ENCODE data around the gene C1QL1. TPM values are rescaled to one million over a fixed set of nuclear protein-coding genes. Genes with fewer than 3 reads are reported as not detected.

C1QL1 gene
- total RNA-seq, 1 donor from 2014 or later: not detected

DNA sequence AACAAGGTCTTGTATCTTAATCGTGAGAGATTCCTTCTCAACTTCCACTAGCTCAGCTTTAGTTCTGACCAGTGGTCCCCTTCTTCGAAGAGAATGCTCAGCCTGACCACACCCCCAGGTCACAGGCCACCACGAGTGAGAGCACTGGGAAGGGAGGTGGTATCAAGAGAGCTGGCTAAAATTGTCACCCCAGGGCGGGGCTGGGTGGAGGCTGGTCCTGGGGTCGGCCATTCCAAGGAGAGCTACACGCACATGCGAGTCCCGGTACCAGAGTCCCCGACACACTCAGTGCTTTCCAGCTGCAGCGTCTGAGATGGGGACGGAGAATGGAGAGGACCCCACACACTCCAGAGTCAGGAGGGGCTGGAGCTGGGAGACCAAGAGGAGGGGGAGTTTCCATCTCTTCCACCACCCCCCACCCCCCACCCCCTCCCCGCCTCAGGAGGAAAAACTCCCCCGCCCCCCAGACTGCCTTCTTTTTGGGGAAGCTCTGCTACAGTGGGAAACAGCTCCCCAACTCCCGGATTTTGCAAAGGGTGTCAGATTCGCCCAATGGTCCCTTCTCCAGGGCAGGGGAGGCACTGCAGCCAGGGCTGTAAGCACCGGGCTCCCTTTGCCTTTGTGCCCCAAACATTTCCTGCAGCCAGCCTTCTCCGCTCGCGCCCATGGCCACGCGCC, 1.6 kb downstream of the C1QL1 start:
- Histone ChIP-seq H3K36me3 (no peaks in the 10 kb centered on the region), H3K27me3 (peaks cover 9% of the 10 kb centered on the region), H3K9me3 (no peaks in the 10 kb centered on the region), H3K4me3 (no peak overlapping the region), H3K4me1 (peaks cover 10 to 15% of the 10 kb centered on the region in 2 donors), H3K27ac (no peak overlapping the region)
- intact Hi-C loops (cut with DNase I): loop anchor here (5.0 kb wide), 1 partner anchor 131 kb away; no protein-coding TSS in a partner anchor
- no peak for DNase-seq (ENCODE audit: low spot score in 2 of 2)
- TF ChIP-seq, protein P1, sequence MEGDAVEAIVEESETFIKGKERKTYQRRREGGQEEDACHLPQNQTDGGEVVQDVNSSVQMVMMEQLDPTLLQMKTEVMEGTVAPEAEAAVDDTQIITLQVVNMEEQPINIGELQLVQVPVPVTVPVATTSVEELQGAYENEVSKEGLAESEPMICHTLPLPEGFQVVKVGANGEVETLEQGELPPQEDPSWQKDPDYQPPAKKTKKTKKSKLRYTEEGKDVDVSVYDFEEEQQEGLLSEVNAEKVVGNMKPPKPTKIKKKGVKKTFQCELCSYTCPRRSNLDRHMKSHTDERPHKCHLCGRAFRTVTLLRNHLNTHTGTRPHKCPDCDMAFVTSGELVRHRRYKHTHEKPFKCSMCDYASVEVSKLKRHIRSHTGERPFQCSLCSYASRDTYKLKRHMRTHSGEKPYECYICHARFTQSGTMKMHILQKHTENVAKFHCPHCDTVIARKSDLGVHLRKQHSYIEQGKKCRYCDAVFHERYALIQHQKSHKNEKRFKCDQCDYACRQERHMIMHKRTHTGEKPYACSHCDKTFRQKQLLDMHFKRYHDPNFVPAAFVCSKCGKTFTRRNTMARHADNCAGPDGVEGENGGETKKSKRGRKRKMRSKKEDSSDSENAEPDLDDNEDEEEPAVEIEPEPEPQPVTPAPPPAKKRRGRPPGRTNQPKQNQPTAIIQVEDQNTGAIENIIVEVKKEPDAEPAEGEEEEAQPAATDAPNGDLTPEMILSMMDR (IDR thresholded peaks at IDR 0.05): no peak

DNA sequence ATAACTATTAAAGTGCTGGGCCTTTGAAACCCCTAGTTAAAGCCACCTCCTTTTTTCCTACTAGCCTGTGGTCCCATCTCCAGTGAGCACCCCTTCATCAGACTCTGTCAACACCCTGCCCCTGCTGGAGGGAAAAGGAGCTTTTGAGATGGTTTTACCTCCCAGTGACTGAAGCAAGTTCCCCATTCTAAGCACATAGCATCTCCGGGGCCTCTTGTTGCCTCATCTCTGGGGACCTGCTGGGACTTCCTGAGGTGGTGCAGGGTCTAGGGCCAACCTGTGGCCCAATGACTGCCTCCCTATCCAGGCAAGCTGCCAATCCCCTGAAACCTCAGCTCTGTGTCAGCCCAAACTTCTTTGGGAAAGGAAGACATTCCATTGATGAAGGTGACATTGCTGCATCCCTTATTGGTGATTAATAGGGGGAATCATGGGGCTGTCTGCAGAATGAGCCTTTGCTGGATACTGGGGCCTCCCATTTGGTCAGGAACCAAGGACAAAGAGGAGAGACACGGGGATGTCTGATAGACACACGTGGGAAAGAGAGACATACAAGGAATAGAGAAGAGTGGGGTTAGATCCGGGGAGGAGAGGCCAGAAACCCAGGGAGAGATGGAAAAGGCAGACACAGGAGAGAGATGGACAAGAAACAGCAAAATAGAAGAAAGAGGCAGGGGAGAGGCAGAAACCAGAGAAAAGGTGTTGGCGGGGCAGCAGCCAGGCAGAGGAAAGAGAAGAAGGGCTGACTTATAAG, 2.4 kb downstream of the C1QL1 start:
- H3K9me3 ChIP-seq: no peaks in the 10 kb centered on the region
- intact Hi-C loops (cut with DNase I): loop anchor here (5.0 kb wide), 1 partner anchor 132 kb away; no protein-coding TSS in a partner anchor
- H3K27ac ChIP-seq: no peak overlapping the region
- H3K4me1 ChIP-seq: peaks cover 10 to 15% of the 10 kb centered on the region in 2 donors
- no peaks in the 10 kb centered on the region for H3K36me3 ChIP-seq
- peaks cover 9% of the 10 kb centered on the region for H3K27me3 ChIP-seq
- H3K4me3 ChIP-seq: no peak overlapping the region
- TF ChIP-seq, protein P1 (IDR thresholded peaks at IDR 0.05): no peak
- DNase-seq (ENCODE audit: low spot score in 2 of 2): no peak

DNA sequence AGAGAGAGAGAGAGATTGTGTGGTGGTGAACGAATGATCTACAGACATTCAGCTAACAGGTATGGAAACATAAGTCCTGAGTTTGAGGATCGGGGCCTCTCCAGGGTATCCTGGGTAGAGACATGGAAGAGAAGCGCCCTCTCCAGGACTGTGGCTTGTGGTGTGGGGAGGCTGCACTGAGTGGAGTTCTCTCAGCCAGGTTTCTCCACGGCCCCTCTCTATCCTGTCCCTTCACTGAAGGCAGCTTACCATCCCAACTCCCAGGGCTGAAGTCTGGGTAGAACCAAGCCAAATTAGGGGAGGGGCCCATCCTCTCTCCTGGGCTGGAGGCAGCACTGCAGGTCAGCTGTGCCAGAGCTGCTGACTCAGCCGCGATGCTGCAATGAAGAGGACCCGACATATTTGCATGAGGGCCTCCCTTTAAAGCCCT, 6.2 kb downstream of the C1QL1 start:
- H3K27me3 ChIP-seq: peaks cover 5% of the 10 kb centered on the region
- DNase-seq (ENCODE audit: low spot score in 2 of 2): no peak
- intact Hi-C loops (cut with DNase I): no loop called here

DNA sequence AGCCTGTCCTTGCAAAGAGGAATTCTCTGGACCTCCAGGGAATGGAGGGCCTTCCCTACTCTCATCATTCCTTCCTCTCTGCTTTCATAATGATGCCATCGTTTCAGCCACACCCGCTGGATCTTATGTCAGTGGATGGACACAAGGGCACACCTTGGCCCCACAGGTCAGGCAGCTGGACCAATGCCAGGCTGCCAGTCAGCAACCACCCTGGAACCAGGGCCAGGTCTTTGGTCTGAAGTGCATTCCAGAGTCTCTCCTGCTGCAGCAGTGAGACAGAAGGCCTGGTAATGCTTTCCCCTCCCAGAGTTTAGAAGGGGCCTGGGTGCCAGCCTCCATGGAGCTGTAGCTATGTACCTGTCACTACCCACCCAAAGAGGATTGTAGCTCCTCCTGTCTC, 7.4 kb downstream of the C1QL1 start:
- TF ChIP-seq, protein P1 (IDR thresholded peaks at IDR 0.05): no peak
- DNase-seq (ENCODE audit: low spot score in 2 of 2): no peak
- Histone ChIP-seq H3K36me3 (no peaks in the 10 kb centered on the region), H3K9me3 (no peaks in the 10 kb centered on the region), H3K4me3 (no peak overlapping the region), H3K27ac (no peak overlapping the region), H3K27me3 (no peaks in the 10 kb centered on the region), H3K4me1 (peaks cover 0 to 5% of the 10 kb centered on the region in 2 donors)
- intact Hi-C loops (cut with DNase I): no loop called here

More for the DNA sequence above, 6.2 kb downstream of the C1QL1 start:
- Histone ChIP-seq H3K9me3 (no peaks in the 10 kb centered on the region), H3K36me3 (no peaks in the 10 kb centered on the region), H3K4me1 (peaks cover 0 to 5% of the 10 kb centered on the region in 2 donors), H3K4me3 (no peak overlapping the region), H3K27ac (no peak overlapping the region)
- TF ChIP-seq, protein P1 (IDR thresholded peaks at IDR 0.05): no peak

DNA sequence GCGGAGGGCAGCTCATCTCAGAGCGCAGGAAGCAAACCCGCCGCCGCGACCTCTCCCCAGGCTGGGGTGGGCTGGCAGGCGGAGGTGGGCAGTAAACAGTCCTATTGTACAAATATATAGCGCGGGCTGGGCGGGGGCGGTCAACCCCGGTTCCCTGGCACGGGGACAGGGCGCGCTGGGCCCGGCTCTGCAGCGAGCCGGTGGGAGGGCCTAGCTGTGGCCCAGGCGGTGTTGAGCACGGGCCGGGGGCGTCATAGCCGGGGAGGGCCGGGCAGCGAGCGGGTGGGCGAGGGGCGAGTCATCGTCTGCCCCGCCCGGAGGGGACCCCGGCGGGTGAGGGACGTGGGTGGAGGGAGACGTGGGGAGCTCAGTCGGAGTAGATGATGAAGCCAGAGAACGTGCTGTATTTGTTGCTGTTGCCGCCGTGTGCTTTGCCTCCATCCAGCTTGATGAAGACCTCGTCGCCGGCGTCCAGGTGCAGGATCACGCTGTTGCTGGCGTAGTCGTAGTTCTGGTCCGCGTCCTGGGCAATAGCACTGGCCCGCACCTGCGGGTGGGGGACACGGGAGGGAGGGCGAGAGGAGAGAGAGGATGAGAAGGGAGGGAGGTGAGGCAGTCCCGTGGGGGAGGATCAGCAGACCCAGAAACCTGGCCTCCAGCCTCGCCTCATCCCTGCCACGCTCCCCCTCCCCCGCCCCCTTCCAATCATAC, 8.1 kb downstream of the C1QL1 start:
- Histone ChIP-seq H3K27me3 (no peaks in the 10 kb centered on the region), H3K4me1 (peaks cover 0 to 5% of the 10 kb centered on the region in 2 donors), H3K4me3 (peak overlapping the region; percentile 17 to 41), H3K36me3 (no peaks in the 10 kb centered on the region), H3K27ac (no peak overlapping the region), H3K9me3 (no peaks in the 10 kb centered on the region)
- TF ChIP-seq, protein P1 (IDR thresholded peaks at IDR 0.05): no peak
- no peak for DNase-seq (ENCODE audit: low spot score in 2 of 2)
- intact Hi-C loops (cut with DNase I): no loop called here
